Heart left ventricle (tissue), 16 donors: ENCODE data around the gene OR52W1. TPM values are rescaled to one million over a fixed set of nuclear protein-coding genes. Genes with fewer than 3 reads are reported as not detected.

Experiments
- ATAC-seq, 4 donors: fragments of 200-7000 bp; cut with Tn5 transposase; one replicate each; pipeline ENCODE4 v1.9.1; 2020 to 2022; ENCODE audit warnings: moderate library complexity in 4 of 4, mild to moderate bottlenecking in 3 of 4, moderate number of reproducible peaks in 1 of 4
- DNase-seq, 5 donors: peaks; one replicate each; pipeline ENCODE4 v3.0.0-alpha.2; 2020
- H3K27ac ChIP-seq, 12 donors: fragments of 200-600 bp; sonication (generic) in 4 of 12; one replicate each; pipeline versions ENCODE4 v1.5.0 to v1.8.0; 2016 to 2022; ENCODE audit warnings: mild to moderate bottlenecking in 2 of 12
- H3K27me3 ChIP-seq, 9 donors: fragments of 200-600 bp; sonication (generic) in 2 of 9; one replicate each; pipeline versions ENCODE4 v1.5.1 to v1.8.0; 2016 to 2022; ENCODE audit warnings: mild to moderate bottlenecking in 3 of 9
- H3K36me3 ChIP-seq, 9 donors: fragments of 200-600 bp; sonication (generic) in 2 of 9; one replicate each; pipeline versions ENCODE4 v1.5.0 to v1.8.0; 2018 to 2022; ENCODE audit warnings: mild to moderate bottlenecking in 2 of 9
- H3K4me1 ChIP-seq, 12 donors: fragments of 200-600 bp; sonication (generic) in 4 of 12; one replicate each; pipeline versions ENCODE4 v1.5.0 to v1.8.0; 2016 to 2022; ENCODE audit warnings: mild to moderate bottlenecking in 3 of 12
- H3K4me3 ChIP-seq, 12 donors: fragments of 200-600 bp; sonication (generic) in 4 of 12; one replicate each; pipeline versions ENCODE4 v1.5.0 to v1.8.0; 2017 to 2022; ENCODE audit warnings: mild to moderate bottlenecking in 9 of 12, moderate library complexity in 4 of 12
- H3K9me3 ChIP-seq, 12 donors: fragments of 200-600 bp; sonication (generic) in 4 of 12; one replicate each; pipeline versions ENCODE4 v1.5.0 to v1.8.0; 2016 to 2022; ENCODE audit warnings: mild to moderate bottlenecking in 1 of 12
- POLR2A ChIP-seq, 2 donors: fragments of 450-650 bp; IDR thresholded peaks; one replicate each; pipeline ENCODE4 v1.6.1; 2017; ENCODE audit warnings: antibody characterized with exemption in 2 of 2, mild to moderate bottlenecking in 2 of 2, moderate library complexity in 2 of 2
- WGBS, 4 donors: extraction: QIAGEN DNeasy Blood & Tissue Kit in 2 of 4; methylation state at CpG; one replicate each; pipeline versions ENCODE4 v1.1.5 to v1.1.7; 2013 to 2018; 5-methylcytosine and 5-hydroxymethylcytosine counted together
- intact Hi-C, 10 donors: fragments of 100-400 bp; cut with DNase I; formaldehyde crosslinking; loops; one replicate each; pipeline versions ENCODE4 v1.11.1 to v1.14.2; 2022
- polyA plus RNA-seq, 2 donors: library from polyadenylated mRNA; stranded (reverse); fragments of 200-250 nt; gene quantifications; one replicate each; pipeline ENCODE4 v1.2.3, GENCODE V29; 2013
- total RNA-seq, 9 donors: library from RNA; depleted of rRNA in 2 of 9; stranded (reverse); fragments of >200 nt in 2 of 9; fragmentation: NEBNext Ultra II Directional in 3 of 9; extraction: Animal tissue kit (Norgen Biotek cat#: 25700) in 3 of 9; gene quantifications; one replicate each; pipeline versions ENCODE4 v1.1.0 to v1.2.4, GENCODE V29; 2016 to 2023
- TF ChIP-seq, protein P1 (sequence below), 12 donors: fragments of 200-600 bp; sonication (generic) in 4 of 12; IDR thresholded peaks; one replicate each; pipeline versions ENCODE4 v1.5.0 to v1.8.0; 2018 to 2022; ENCODE audit warnings: antibody characterized with exemption in 12 of 12, mild to moderate bottlenecking in 5 of 12
- donor health status: ischemic (EF 13 %, LVEDD 7.1; RV severe dilation, severe dysfunction).
- donor health status: healthy with polysubstance abuse.
- donor health status: DM: no; HTN: yes; CAD: no.
- donor health status: DM: no; HTN: no; CAD: no.
- donor health status: ischemic (EF 25% LVEDD 6.9; RV normal size, moderate dysfunction).
- donor health status: ischemic (EF 25% LVEDD 5.7; RV mildly dilated, moderate dysfunction).
- donor health status: healthy.
- donor health status: DM: yes; HTN: yes; CAD: no.
- donor health status: ischemic (EF 35%, LVEDD 5.7; RV mildly dilated, moderate dysfunction).
- donor health status: nonischemic (EF 11% LVEDD 7.7; RV severe dilation, severe dysfunction).
- donor health status: DM: yes; HTN: yes; CAD: no.
- donor health status: PGD.
- donor health status: ischemic (EF 29% LVEDD 5.4; RV normal size, mild dysfunction).
- donor health status: nonischemic (EF 23%, LVEDD 6.1; RV moderate dilation, normal function).

Gene OR52W1
- total and polyA plus RNA-seq, 11 donors = not detected

DNA sequence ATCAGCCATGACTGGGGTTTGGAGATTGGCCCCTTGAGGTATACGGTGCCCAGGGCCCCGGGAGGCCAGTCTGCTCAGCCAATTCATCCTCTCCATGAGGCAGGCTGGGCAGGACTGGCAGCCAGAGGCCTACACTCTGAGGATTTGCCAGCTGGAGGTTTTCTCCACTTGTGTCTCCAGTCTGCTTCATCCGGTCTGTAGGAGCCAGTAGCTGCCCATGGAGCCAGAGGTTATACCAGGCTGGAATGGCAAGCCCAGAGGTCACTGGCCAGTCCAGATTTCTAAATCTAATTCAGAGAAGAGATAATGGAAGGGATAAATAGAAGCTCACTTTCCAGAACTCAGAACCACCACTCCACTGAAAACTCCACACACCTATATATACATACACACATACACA, 25.4 kb downstream of the OR52W1 start:
- H3K27ac ChIP-seq = peak overlapping the region in 1 of 12 donors; percentile 63
- H3K27me3 ChIP-seq = no peaks in the 10 kb centered on the region
- H3K4me1 ChIP-seq = peaks cover 3 to 40% (median 21%) of the 10 kb centered on the region in 12 donors
- H3K4me3 ChIP-seq = no peak overlapping the region
- ATAC-seq (no peak), DNase-seq (no peak)
- WGBS, 4 donors = 90 to 98% (median 96%) methylated on average over 3 of the region's 3 CpGs
- H3K9me3 ChIP-seq = no peaks in the 10 kb centered on the region
- intact Hi-C loops = no loop called here
- no peak for TF ChIP-seq POLR2A (IDR thresholded peaks at IDR 0.05)
- TF ChIP-seq, protein P1, sequence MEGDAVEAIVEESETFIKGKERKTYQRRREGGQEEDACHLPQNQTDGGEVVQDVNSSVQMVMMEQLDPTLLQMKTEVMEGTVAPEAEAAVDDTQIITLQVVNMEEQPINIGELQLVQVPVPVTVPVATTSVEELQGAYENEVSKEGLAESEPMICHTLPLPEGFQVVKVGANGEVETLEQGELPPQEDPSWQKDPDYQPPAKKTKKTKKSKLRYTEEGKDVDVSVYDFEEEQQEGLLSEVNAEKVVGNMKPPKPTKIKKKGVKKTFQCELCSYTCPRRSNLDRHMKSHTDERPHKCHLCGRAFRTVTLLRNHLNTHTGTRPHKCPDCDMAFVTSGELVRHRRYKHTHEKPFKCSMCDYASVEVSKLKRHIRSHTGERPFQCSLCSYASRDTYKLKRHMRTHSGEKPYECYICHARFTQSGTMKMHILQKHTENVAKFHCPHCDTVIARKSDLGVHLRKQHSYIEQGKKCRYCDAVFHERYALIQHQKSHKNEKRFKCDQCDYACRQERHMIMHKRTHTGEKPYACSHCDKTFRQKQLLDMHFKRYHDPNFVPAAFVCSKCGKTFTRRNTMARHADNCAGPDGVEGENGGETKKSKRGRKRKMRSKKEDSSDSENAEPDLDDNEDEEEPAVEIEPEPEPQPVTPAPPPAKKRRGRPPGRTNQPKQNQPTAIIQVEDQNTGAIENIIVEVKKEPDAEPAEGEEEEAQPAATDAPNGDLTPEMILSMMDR (IDR thresholded peaks at IDR 0.05) = no peak
- peaks cover 0 to 50% (median 48%) of the 10 kb centered on the region in 9 donors for H3K36me3 ChIP-seq

DNA sequence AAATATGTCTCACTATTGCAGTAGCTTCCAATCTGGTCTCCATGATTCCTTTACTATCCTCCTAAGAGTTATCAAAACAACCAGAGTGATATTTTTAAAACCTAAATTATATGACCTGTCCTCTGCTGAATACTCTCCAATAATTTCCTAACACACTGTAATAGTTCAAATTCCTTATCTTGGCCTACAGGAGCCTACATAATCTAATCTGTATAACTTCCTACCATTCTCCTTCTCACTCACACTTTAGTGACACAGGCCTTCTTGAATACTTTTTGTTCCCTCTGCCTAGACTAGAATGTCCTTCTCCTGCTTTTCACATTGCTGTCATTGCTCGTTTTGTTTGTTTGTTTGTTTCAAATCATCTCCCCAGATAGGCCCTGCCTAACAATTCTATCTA, 26.0 kb downstream of the OR52W1 start:
- H3K27ac ChIP-seq = peak overlapping the region in 8 of 12 donors; percentile 2 to 68 (median 40)
- ATAC-seq (peak in 1 of 4 donors; percentile 33), DNase-seq (no peak)
- 17 to 40% (median 25%) methylated on average over 1 of the region's 1 CpG for whole genome bisulfite sequencing, 4 donors
- H3K4me3 ChIP-seq = no peak overlapping the region
- no peaks in the 10 kb centered on the region for H3K9me3 ChIP-seq
- H3K4me1 ChIP-seq = peaks cover 3 to 40% (median 18%) of the 10 kb centered on the region in 12 donors
- H3K27me3 ChIP-seq = no peaks in the 10 kb centered on the region
- intact Hi-C loops = no loop called here
- H3K36me3 ChIP-seq = peaks cover 0 to 44% (median 42%) of the 10 kb centered on the region in 9 donors
- TF ChIP-seq, protein P1 (IDR thresholded peaks at IDR 0.05) = no peak
- TF ChIP-seq POLR2A (IDR thresholded peaks at IDR 0.05) = no peak

DNA sequence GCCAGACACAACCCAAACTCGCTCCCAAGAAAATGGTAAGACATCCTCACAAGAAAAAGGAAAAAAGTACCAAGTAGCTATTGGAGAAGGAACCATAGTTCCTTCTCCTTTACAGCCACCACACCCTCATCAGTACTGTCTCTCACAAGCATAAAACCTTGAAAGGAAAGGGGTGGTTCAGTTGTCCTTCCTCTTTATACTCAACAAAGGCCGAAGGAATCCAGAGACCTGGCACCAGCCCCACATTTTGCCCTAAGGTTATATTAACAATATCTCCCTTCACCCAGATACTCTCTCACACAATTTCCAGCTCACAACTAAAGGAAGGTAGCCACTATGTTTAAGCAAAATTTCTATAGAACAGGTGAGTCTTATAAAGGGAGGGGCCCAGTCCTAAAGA, 26.9 kb downstream of the OR52W1 start:
- intact Hi-C loops = no loop called here
- Histone ChIP-seq H3K36me3 (peaks cover 0 to 36% (median 34%) of the 10 kb centered on the region in 9 donors), H3K9me3 (no peaks in the 10 kb centered on the region), H3K27ac (peak overlapping the region in 9 of 12 donors; percentile 15 to 68 (median 29)), H3K27me3 (no peaks in the 10 kb centered on the region), H3K4me1 (peaks cover 3 to 40% (median 18%) of the 10 kb centered on the region in 12 donors), H3K4me3 (no peak overlapping the region)
- DNase-seq = peak in 1 of 5 donors; percentile 44
- ATAC-seq = peak in 3 of 4 donors; percentile 72 to 78 (median 75)
- TF ChIP-seq POLR2A (IDR thresholded peaks at IDR 0.05) = no peak
- TF ChIP-seq, protein P1 (IDR thresholded peaks at IDR 0.05) = no peak
- WGBS, 4 donors = 55 to 59% (median 58%) methylated on average over 2 of the region's 2 CpGs

DNA sequence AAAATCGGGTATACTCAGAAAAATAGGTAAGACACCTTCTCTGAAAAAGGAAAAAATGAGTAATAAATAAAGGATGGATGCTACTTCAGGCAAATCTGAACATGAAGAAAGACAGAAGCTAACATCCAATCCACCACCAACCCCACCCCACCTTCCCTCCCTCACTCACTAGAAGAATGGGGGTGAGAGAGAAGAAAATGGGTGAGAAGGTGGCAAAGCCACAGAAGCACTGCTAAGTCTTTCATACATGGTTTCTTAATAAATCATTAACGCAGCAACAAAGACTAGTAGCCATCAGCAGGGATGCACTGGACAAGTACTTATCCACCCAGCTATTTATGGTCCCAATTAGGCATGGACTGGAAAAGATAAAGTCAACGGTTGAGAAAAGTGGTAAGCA, 29.5 kb downstream of the OR52W1 start:
- intact Hi-C loops = no loop called here
- H3K27ac ChIP-seq = no peak overlapping the region
- H3K4me3 ChIP-seq = no peak overlapping the region
- H3K36me3 ChIP-seq = peaks cover 0 to 10% (median 9%) of the 10 kb centered on the region in 9 donors
- 49 to 83% (median 62%) methylated on average over 3 of the region's 3 CpGs for WGBS, 4 donors
- H3K27me3 ChIP-seq = no peaks in the 10 kb centered on the region
- no peak for ATAC-seq
- peaks cover 5 to 51% (median 27%) of the 10 kb centered on the region in 12 donors for H3K4me1 ChIP-seq
- DNase-seq = no peak
- TF ChIP-seq, protein P1 (IDR thresholded peaks at IDR 0.05) = no peak
- no peaks in the 10 kb centered on the region for H3K9me3 ChIP-seq
